Endothelial cell of hepatic sinusoid (primary cell): ENCODE measurements around the gene ATRX.
"Not testable (repeated sequence)": the region's sequence is repeated elsewhere in the genome, so short reads cannot be mapped to it uniquely, and the experiment has no call there.

ENCODE experiments used
- in situ Hi-C: cut with HindIII; loops from 2 replicates; pipeline ENCODE4 v1.10.0; 2017; ENCODE audit warnings: low sequenced_read_pairs

Gene ATRX

DNA sequence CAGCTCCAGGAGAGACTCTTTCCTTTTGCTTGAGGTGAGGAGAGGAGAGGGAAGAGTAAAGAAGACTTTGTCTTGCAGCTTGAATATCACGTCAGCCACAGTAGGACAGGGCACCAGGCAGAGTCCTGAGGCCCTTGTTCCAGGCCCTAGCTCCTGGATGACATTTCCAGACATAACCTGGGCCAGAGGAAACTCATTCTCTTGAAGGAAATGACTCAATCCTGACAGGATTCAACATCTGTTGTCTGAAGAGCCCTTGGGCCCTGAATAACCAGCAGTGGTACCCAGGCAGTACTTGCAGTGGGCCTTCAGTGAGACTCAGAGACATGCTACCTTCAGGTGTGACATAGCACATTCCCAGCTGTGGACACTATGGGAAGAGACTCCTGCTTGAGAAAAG is 276.0 kb downstream of the ATRX start:
- in situ Hi-C loops: no loop called here

DNA sequence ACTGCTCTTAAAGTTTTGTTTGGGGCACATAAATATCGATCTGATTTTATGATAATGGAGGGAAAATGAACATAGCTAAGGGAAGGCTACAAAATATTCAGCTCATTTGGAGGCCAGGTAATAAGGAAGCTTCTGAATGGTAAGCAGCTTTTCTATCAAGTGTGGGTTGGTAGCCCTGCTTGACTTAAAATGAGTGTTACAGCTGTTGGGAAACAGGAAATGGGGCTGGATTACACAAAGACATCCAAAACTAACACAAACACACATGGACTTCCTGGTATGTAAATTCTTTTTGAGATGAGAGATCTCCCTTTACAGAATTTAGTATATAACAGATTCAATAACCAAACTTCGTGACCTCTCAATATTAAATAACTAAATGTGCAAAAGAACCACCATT is 280.8 kb downstream of the ATRX start:
- in situ Hi-C loops: no loop called here

GRCh38 chrX:77502951-77503525 is 283.0 kb downstream of the ATRX start:
- in situ Hi-C loops: no loop called here

DNA sequence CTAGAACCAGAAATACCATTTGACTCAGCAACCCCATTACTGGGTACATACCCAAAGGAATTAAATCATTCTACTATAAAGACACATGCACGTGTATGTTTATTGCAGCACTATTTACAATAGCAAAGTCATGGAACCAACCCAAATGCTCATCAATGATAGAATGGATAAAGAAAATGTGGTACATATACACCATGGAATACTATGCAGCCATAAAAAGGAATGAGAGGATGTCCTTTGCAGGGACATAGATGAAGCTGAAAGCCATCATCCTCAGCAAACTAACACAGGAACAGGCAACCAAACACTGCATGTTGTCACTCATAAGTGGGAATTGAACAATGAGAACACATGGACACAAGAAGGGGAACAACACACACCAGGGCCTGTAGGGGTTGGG is 285.9 kb downstream of the ATRX start:
- in situ Hi-C loops: not testable (repeated sequence)

DNA sequence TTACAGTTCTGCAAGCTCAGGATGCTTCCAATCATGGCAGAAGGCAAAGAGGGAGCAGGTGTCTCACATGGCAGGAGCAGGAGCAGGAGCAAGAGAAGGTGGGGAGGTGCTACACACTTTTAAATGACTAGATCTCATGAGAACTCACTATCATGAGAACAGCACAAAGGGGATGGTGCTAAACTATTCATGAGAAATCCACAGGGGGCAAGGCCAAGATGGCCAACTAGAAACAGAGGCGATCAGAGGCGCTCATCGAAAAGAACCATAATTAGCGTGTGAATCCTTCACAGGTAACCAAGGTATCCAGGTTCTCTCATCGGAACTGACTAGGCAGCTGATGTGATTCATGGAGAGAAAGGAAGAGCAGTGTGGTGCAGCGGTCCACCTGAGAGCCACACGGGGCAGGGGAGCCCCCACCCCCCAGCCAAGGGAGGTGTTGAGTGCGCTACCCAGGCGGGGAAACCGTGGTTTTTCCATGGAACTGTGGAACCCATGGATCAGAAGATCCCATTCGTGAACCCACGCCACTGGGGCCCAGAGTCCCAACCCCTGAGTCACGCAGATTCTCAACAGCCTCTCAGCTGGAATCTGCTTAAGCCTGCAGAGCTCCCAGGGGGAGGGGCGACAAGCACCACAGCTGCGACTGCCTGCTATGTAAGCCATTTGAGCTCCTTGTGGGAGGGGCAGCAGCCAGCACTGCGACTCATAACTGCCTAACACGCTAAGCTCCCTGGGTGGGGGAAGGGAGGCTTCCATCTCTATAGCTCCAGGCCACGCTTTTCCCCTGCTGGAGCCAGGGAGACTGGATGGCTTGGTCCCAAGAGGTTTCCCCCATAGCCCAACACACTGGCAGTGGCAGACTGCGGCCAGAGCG is 292.1 kb downstream of the ATRX start:
- in situ Hi-C loops: no loop called here

GRCh38 chrX:77484045-77484444 is 302.0 kb downstream of the ATRX start:
- in situ Hi-C loops: no loop called here

DNA sequence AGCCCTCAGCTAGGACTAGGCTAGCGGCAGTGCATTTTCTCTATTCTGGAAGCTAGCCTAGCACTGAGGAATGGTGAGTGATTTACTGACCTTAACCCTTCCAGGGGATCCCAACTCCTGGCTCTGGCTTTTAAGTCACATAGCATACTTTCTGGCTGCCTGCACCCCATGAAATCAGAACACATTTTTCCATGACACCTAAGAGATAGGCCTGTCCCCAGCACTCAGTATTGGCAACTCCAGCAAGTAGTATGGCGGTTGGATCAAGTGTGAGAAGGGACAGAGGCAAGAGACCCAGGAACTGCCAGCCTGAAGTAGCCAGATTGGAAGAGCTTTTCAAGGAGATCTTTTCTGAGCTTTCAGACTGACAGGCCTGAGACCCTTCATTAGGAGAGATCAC is 330.6 kb downstream of the ATRX start:
- in situ Hi-C loops: no loop called here
